Hepatocyte (in vitro differentiated cells): ENCODE measurements around the gene PCP4.

Experiments
- CTCF ChIP-seq: fragments of 200-600 bp; sonication (generic); IDR thresholded peaks from 2 replicates; pipeline ENCODE4 v1.5.1; 2016; ENCODE audit warnings: antibody characterized with exemption, mild to moderate bottlenecking; ENCODE audit not compliant: poor library complexity
- EZH2 ChIP-seq: fragments of 200-600 bp; sonication (generic); IDR thresholded peaks from 2 replicates; pipeline ENCODE4 v1.6.1; 2016; ENCODE audit warnings: antibody characterized with exemption, mild to moderate bottlenecking, borderline replicate concordance

GRCh38 chr21:39946199-39946598, 79.0 kb downstream of the PCP4 start:
- no peak for TF ChIP-seq CTCF
- TF ChIP-seq EZH2 = no peak
